Activated naive CD4-positive, alpha-beta T cell treated with anti-CD3 and anti-CD28 coated beads, Interleukin-2, amount 50 U/mL, for 72 hours (primary cell): ENCODE results near the gene CYSTM1. TPM values are rescaled to one million over a fixed set of nuclear protein-coding genes. Genes with fewer than 3 reads are reported as not detected.

Experiments
- ATAC-seq, 2 donors: fragments of 150-1000 bp; cut with Tn5 transposase; 2 replicates each; pipeline ENCODE4 v1.10.0; 2021; ENCODE audit warnings: mild to moderate bottlenecking in 2 of 2, moderate library complexity in 2 of 2
- DNase-seq, 2 donors: peaks; one replicate each; pipeline ENCODE4 v3.0.0; 2021 to 2022; ENCODE audit warnings: low spot score in 2 of 2
- H3K27ac Mint-ChIP-seq, 2 donors: one replicate each; pipeline ENCODE4 v1.8.0; 2022; ENCODE audit warnings: mild to moderate bottlenecking in 2 of 2, mixed read lengths in 2 of 2
- H3K36me3 Mint-ChIP-seq, 2 donors: one replicate each; pipeline ENCODE4 v1.8.0; 2022; ENCODE audit warnings: mixed read lengths in 2 of 2
- H3K9me3 Mint-ChIP-seq, 2 donors: one replicate each; pipeline ENCODE4 v1.8.0; 2022; ENCODE audit warnings: mixed read lengths in 2 of 2
- total RNA-seq, 2 donors: library from RNA; stranded (reverse); gene quantifications; one replicate each; pipeline ENCODE4 v1.2.3, GENCODE V29; 2022

The CYSTM1 gene
- total RNA-seq, 2 donors from 2014 or later: 10.8 to 18.8 TPM

DNA sequence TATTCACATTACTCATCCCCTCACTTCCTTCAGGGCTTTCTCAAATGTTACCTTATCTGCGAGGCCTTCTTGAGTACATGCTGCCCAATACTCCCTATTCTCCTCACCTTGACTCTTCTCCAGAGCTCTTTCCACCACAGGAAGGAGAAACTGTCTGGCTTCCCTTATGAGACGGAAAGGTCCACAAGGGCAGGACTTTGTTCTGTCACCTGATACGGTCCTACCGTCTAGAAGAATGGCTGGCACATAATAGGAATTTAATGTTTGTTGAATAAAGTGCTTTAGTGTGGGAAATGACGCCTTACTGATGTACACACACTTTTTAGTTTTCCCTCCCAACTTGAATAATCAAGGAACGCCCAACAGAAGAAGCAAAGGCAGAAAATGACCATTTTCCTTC, 75.4 kb downstream of the CYSTM1 start:
- Mint-ChIP-seq H3K36me3 (peaks cover 0 to 23% of the 10 kb centered on the region in 2 donors), H3K27ac (peak overlapping the region in 1 of 2 donors; percentile 3), H3K9me3 (no peaks in the 10 kb centered on the region)
- ATAC-seq (no peak), DNase-seq (no peak)

DNA sequence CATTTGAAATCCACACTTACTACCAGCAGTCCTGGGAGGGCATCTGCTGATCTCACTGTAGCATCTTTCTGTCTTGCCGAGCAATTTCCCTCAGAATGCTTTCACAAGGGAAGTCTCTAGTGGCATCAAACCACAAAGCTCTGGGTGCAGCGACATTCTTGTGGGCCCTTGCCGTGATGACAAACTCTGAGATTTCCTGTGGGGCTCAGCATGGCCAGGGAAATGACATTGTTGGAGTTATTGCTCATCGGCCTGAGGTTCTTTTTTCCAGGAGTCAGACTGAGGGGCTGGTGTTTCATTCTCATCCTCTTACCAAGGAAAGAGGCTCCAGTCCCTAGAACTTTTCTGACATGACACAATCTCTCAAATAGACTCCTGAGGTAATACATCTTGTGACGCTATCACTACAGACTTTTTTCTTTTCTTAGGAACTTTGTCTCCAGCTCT, 76.6 kb downstream of the CYSTM1 start:
- H3K27ac Mint-ChIP-seq: peak overlapping the region; percentile 31 to 76
- H3K9me3 Mint-ChIP-seq: no peaks in the 10 kb centered on the region
- ATAC-seq (peak; percentile 97 to 98), DNase-seq (peak; percentile 66 to 85)
- H3K36me3 Mint-ChIP-seq: peaks cover 0 to 23% of the 10 kb centered on the region in 2 donors

- Mint-ChIP-seq H3K36me3 (peaks cover 3 to 23% of the 10 kb centered on the region in 2 donors), H3K27ac (peak overlapping the region; percentile 31 to 76), H3K9me3 (no peaks in the 10 kb centered on the region)
- no peak for DNase-seq
- no peak for ATAC-seq
Observed at GRCh38 chr5:140252470-140253126, 77.6 kb downstream of the CYSTM1 start.

- ATAC-seq: no peak
- DNase-seq: no peak
- Mint-ChIP-seq H3K27ac (no peak overlapping the region), H3K9me3 (no peaks in the 10 kb centered on the region), H3K36me3 (peaks cover 17 to 27% of the 10 kb centered on the region in 2 donors)
Observed at GRCh38 chr5:140253985-140254384, 79.0 kb downstream of the CYSTM1 start.

- ATAC-seq: peak in 1 of 2 donors; percentile 29
- no peak for DNase-seq
- Mint-ChIP-seq H3K27ac (no peak overlapping the region), H3K36me3 (peaks cover 15 to 19% of the 10 kb centered on the region in 2 donors), H3K9me3 (no peaks in the 10 kb centered on the region)
Observed at GRCh38 chr5:140255460-140256157, 80.6 kb downstream of the CYSTM1 start.

- peaks cover 15 to 19% of the 10 kb centered on the region in 2 donors for H3K36me3 Mint-ChIP-seq
- ATAC-seq: no peak
- H3K9me3 Mint-ChIP-seq: no peaks in the 10 kb centered on the region
- DNase-seq: no peak
- H3K27ac Mint-ChIP-seq: no peak overlapping the region
Observed at GRCh38 chr5:140256726-140257125, 81.7 kb downstream of the CYSTM1 start.

DNA sequence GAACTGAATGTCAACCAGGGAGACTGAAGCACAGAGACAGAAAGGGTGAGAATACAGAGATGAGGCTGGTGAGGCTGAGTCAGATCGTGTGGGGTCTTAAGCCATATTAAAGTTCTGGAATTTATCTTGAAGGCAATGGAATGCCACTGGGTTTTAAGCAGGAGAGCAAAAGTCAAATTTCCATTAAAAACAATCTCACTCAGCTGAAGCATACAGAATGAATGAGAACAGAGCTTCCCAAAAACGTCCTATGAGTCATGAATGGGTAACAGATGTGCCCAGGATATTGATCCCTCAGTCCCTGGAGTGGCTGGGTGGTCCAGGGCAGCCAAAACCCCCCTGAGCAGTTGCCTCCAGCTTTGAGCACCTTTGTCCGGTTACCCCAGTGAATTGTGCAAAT, 83.0 kb downstream of the CYSTM1 start:
- Mint-ChIP-seq H3K27ac (peak overlapping the region in 1 of 2 donors; percentile 73), H3K9me3 (no peaks in the 10 kb centered on the region), H3K36me3 (peaks cover 8 to 19% of the 10 kb centered on the region in 2 donors)
- DNase-seq (no peak), ATAC-seq (no peak)

GRCh38 chr5:140258873-140259272, 83.9 kb downstream of the CYSTM1 start:
- Mint-ChIP-seq H3K9me3 (no peaks in the 10 kb centered on the region), H3K36me3 (peaks cover 8 to 19% of the 10 kb centered on the region in 2 donors), H3K27ac (peak overlapping the region; percentile 24 to 73)
- ATAC-seq: no peak
- DNase-seq: no peak

GRCh38 chr5:140259500-140259899, 84.5 kb downstream of the CYSTM1 start:
- ATAC-seq (peak in 1 of 2 donors; percentile 55), DNase-seq (no peak)
- Mint-ChIP-seq H3K36me3 (peaks cover 8 to 19% of the 10 kb centered on the region in 2 donors), H3K9me3 (no peaks in the 10 kb centered on the region), H3K27ac (peak overlapping the region in 1 of 2 donors; percentile 73)

GRCh38 chr5:140260089-140260656, 85.2 kb downstream of the CYSTM1 start:
- no peak for ATAC-seq
- no peak for DNase-seq
- Mint-ChIP-seq H3K9me3 (no peaks in the 10 kb centered on the region), H3K36me3 (peaks cover 8 to 19% of the 10 kb centered on the region in 2 donors), H3K27ac (no peak overlapping the region)

- ATAC-seq: peak; percentile 64 to 72
- H3K36me3 Mint-ChIP-seq: peaks cover 8 to 19% of the 10 kb centered on the region in 2 donors
- no peak for DNase-seq
- H3K9me3 Mint-ChIP-seq: no peaks in the 10 kb centered on the region
- no peak overlapping the region for H3K27ac Mint-ChIP-seq
Observed at GRCh38 chr5:140261403-140262171, 86.6 kb downstream of the CYSTM1 start.

DNA sequence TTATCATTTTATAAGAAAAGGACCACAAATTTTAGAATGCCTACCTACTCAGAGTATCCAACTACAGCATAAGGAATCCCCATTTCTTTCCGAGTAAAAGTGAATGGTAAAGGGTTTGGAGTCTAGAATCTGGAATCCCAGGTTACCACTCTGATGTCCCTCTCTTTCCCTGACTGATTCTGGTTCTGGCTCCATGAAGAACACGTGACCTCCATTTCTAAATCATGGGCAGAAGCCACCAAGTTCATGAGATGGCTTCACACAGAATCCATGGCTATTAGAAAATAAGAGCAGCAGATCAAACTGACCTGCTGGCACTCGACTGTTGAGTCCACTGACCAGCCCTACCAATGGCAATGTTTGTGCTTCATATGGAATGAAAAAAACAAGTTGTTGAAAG, 87.2 kb downstream of the CYSTM1 start:
- Mint-ChIP-seq H3K9me3 (no peaks in the 10 kb centered on the region), H3K27ac (peak overlapping the region in 1 of 2 donors; percentile 65), H3K36me3 (peaks cover 8 to 19% of the 10 kb centered on the region in 2 donors)
- no peak for ATAC-seq
- DNase-seq: no peak

- no peak for ATAC-seq
- H3K36me3 Mint-ChIP-seq: peaks cover 8 to 14% of the 10 kb centered on the region in 2 donors
- DNase-seq: no peak
- H3K27ac Mint-ChIP-seq: no peak overlapping the region
- no peaks in the 10 kb centered on the region for H3K9me3 Mint-ChIP-seq
Observed at GRCh38 chr5:140262839-140263238, 87.9 kb downstream of the CYSTM1 start.

GRCh38 chr5:140265845-140266244, 90.9 kb downstream of the CYSTM1 start:
- no peak overlapping the region for H3K27ac Mint-ChIP-seq
- no peak for ATAC-seq

DNA sequence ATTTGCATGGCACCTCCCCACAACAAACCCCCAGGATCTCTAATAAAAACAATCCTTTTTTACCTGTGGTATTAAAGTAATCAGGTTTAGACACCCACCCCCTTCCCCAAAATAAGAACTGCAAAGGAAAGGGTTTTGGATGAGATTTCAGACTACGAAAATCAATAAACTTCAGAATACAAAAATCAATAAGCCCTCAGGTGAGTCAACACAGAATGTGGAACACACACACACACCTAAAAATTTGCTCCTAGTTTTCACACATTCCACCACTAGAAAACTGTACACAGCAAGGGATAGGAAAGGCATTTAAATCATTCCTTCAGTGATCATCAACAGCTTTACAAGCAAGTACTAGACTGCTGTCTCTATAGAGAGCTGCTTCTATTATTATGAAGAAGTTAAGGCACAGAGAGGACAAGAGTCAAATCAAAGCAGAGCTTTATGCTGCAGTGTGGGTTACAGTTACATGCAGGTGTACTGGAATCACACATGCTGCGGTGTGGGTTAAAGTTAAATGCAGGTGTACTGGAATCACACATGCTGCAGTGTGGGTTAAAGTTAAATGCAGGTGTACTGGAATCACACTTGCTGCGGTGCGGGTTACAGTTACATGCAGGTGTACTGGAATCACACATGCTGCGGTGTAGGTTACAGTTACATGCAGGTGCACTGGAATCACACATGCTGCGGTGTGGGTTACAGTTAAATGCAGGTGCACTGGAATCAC, 91.6 kb downstream of the CYSTM1 start:
- DNase-seq: no peak
- H3K9me3 Mint-ChIP-seq: no peaks in the 10 kb centered on the region
- no peaks in the 10 kb centered on the region for H3K36me3 Mint-ChIP-seq
- peak in 1 of 2 donors; percentile 63 for ATAC-seq
- peak overlapping the region in 1 of 2 donors; percentile 73 for H3K27ac Mint-ChIP-seq

More at GRCh38 chr5:140265845-140266244, 90.9 kb downstream of the CYSTM1 start:
- H3K36me3 Mint-ChIP-seq: no peaks in the 10 kb centered on the region
- H3K9me3 Mint-ChIP-seq: no peaks in the 10 kb centered on the region
- DNase-seq: no peak

GRCh38 chr5:140267201-140267540, 92.2 kb downstream of the CYSTM1 start:
- H3K36me3 Mint-ChIP-seq: no peaks in the 10 kb centered on the region
- peak overlapping the region in 1 of 2 donors; percentile 73 for H3K27ac Mint-ChIP-seq
- H3K9me3 Mint-ChIP-seq: no peaks in the 10 kb centered on the region
- peak; percentile 80 to 86 for ATAC-seq
- DNase-seq: no peak
